ENCODE measurements around the gene PIGV. TPM values are rescaled to one million over a fixed set of nuclear protein-coding genes. Genes with fewer than 3 reads are reported as not detected.
A peak's percentile ranks its signal among the peaks of the same experiment; 100 is the strongest.

The PIGV gene
- total and polyA plus RNA-seq, 2 donors (not counting 1 experiment from before 2014, with no cell fraction given): 9.2 to 17.4 TPM

DNA sequence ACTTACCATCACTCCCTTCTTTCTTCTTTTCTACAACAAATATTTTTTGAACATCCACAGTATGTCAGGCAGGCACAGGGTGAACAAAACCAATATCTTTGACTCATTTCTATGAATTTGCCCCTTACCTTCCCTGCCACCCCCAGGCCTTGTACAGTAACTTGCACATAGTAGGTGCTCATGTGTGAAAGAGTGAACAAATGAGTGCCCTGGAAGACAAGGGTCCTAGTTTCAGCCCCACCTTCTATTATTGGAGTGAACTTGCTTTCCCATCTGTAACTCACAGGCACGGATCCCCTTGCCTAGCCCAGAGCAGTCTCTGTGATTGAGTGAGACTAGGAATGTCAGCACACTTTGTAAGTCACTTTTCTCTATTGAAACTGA is 51.6 kb downstream of the PIGV start:
- Mint-ChIP-seq H3K27ac (peak overlapping the region; percentile 86), H3K9me3 (ENCODE audit: insufficient read depth) (no peaks in the 10 kb centered on the region), H3K4me1 (peaks cover 21% of the 10 kb centered on the region), H3K4me3 (peak overlapping the region; percentile 50), H3K27me3 (no peaks in the 10 kb centered on the region)
- H3K9ac ChIP-seq (ENCODE audit: low read length): no peak overlapping the region
- peak overlapping the region; percentile 18 for H3K4me2 ChIP-seq (replicated peaks; ENCODE audit: low read depth, low read length, poor library complexity, severe bottlenecking)
- POLR2A ChIA-PET: interaction anchor here (0.6 to 0.9 kb wide), 2 partner anchors 18 to 27 kb away, joined by 4 to 7 read pairs; no protein-coding TSS in a partner anchor
- H3K4me1 ChIP-seq (ENCODE audit: control insufficient read depth in 2 of 2, insufficient read depth in 2 of 2, low read length in 2 of 2): peaks cover 15 to 18% of the 10 kb centered on the region in 2 donors
- peaks cover 11% of the 10 kb centered on the region for H3K79me2 ChIP-seq (ENCODE audit: control insufficient read depth, insufficient read depth, low read length)
- no peak overlapping the region for H2AFZ ChIP-seq (ENCODE audit: insufficient read depth, low read depth, low read length, poor library complexity, severe bottlenecking)
- intact Hi-C loops (cut with micrococcal nuclease): loop anchor here (1.0 kb wide), 1 partner anchor 19 kb away; no protein-coding TSS in a partner anchor
- WGBS (ENCODE audit: insufficient coverage): no CpG with 5 or more reads among the region's 1 CpG
- no peaks in the 10 kb centered on the region for H4K20me1 ChIP-seq (ENCODE audit: control insufficient read depth, insufficient read depth, low read length, poor library complexity, severe bottlenecking)
- CTCF ChIA-PET: interaction anchor here (0.6 to 10.2 kb wide), 12 partner anchors 8 to 298 kb away, joined by 3 to 153 read pairs (median 4); partner anchors contain the start of gene ZDHHC18
- H3K27ac ChIP-seq (ENCODE audit: low read length in 2 of 2): peak overlapping the region; percentile 66 to 87
- TF ChIP-seq, protein P1, sequence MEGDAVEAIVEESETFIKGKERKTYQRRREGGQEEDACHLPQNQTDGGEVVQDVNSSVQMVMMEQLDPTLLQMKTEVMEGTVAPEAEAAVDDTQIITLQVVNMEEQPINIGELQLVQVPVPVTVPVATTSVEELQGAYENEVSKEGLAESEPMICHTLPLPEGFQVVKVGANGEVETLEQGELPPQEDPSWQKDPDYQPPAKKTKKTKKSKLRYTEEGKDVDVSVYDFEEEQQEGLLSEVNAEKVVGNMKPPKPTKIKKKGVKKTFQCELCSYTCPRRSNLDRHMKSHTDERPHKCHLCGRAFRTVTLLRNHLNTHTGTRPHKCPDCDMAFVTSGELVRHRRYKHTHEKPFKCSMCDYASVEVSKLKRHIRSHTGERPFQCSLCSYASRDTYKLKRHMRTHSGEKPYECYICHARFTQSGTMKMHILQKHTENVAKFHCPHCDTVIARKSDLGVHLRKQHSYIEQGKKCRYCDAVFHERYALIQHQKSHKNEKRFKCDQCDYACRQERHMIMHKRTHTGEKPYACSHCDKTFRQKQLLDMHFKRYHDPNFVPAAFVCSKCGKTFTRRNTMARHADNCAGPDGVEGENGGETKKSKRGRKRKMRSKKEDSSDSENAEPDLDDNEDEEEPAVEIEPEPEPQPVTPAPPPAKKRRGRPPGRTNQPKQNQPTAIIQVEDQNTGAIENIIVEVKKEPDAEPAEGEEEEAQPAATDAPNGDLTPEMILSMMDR (IDR thresholded peaks at IDR 0.05): no peak
- TF ChIP-seq EZH2 (IDR thresholded peaks at IDR 0.05; ENCODE audit: borderline replicate concordance, insufficient read depth, low read depth, low read length, poor library complexity, severe bottlenecking): no peak
- H3K36me3 ChIP-seq (replicated peaks in 1 of 2; ENCODE audit: control extremely low read depth in 1 of 2, control insufficient read depth in 1 of 2, extremely low read depth in 1 of 2, insufficient read depth in 2 of 2, low read length in 1 of 2): peaks cover 8 to 28% of the 10 kb centered on the region in 2 experiments
- ATAC-seq (ENCODE audit: low read depth) (no peak), DNase-seq (no peak)
- no peak overlapping the region for H3K4me3 ChIP-seq (ENCODE audit: control extremely low read depth in 1 of 5, extremely low read depth in 1 of 5, insufficient read depth in 1 of 5, low read depth in 2 of 5, low read length in 4 of 5)
- H3K27me3 ChIP-seq (replicated peaks in 1 of 4; ENCODE audit: control extremely low read depth in 1 of 4, control insufficient read depth in 3 of 4, insufficient read depth in 4 of 4, low read length in 3 of 4): no peaks in the 10 kb centered on the region
- H3K9me3 ChIP-seq (ENCODE audit: control extremely low read depth in 1 of 3, control insufficient read depth in 2 of 3, insufficient read depth in 1 of 3, low read length in 2 of 3): no peaks in the 10 kb centered on the region

DNA sequence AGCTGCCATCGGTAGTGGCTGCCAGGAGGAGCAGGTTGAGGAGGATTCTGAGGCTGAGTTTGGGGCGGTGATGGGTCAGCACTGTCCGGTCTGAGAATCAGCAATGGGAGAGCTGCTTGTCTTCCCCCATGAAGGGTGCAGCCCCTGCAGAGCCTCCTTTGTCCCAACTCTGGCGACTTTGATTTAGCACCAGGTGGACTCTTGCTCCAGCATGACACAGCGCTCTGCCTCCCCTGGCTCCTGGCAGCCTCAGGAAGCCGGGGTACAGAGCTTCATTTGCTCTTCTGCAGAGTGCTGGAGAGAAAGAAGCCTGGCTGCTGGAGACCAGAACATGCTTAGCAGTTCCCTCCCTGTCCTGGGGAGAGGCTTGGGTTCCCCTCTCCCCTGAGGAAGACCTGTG is 52.0 kb downstream of the PIGV start:
- no peak for ATAC-seq (ENCODE audit: low read depth)
- no peaks in the 10 kb centered on the region for H4K20me1 ChIP-seq (ENCODE audit: control insufficient read depth, insufficient read depth, low read length, poor library complexity, severe bottlenecking)
- TF ChIP-seq, protein P1 (IDR thresholded peaks at IDR 0.05): no peak
- TF ChIP-seq EZH2 (IDR thresholded peaks at IDR 0.05; ENCODE audit: borderline replicate concordance, insufficient read depth, low read depth, low read length, poor library complexity, severe bottlenecking): no peak
- Mint-ChIP-seq H3K4me1 (peaks cover 16% of the 10 kb centered on the region), H3K9me3 (ENCODE audit: insufficient read depth) (no peaks in the 10 kb centered on the region), H3K4me3 (no peak overlapping the region), H3K27ac (no peak overlapping the region), H3K27me3 (no peaks in the 10 kb centered on the region)
- H3K36me3 ChIP-seq (replicated peaks in 1 of 2; ENCODE audit: control extremely low read depth in 1 of 2, control insufficient read depth in 1 of 2, extremely low read depth in 1 of 2, insufficient read depth in 2 of 2, low read length in 1 of 2): peaks cover 7 to 23% of the 10 kb centered on the region in 2 experiments
- 76% methylated on average over 6 of the region's 6 CpGs for WGBS (ENCODE audit: insufficient coverage)
- ChIA-PET POLR2A (no interaction called here), CTCF (interaction anchor here (1.0 to 10.2 kb wide), 5 partner anchors 8 to 31 kb away, joined by 3 to 153 read pairs (median 4); partner anchors contain the start of gene ZDHHC18)
- peak overlapping the region in 1 of 2 donors; percentile 87 for H3K27ac ChIP-seq (ENCODE audit: low read length in 2 of 2)
- intact Hi-C loops (cut with micrococcal nuclease): loop anchor here (1.0 kb wide), 1 partner anchor 19 kb away; no protein-coding TSS in a partner anchor
- DNase-seq: no peak
- no peaks in the 10 kb centered on the region for H3K27me3 ChIP-seq (replicated peaks in 1 of 4; ENCODE audit: control extremely low read depth in 1 of 4, control insufficient read depth in 3 of 4, insufficient read depth in 4 of 4, low read length in 3 of 4)
- no peak overlapping the region for H3K9ac ChIP-seq (ENCODE audit: low read length)
- no peaks in the 10 kb centered on the region for H3K9me3 ChIP-seq (ENCODE audit: control extremely low read depth in 1 of 3, control insufficient read depth in 2 of 3, insufficient read depth in 1 of 3, low read length in 2 of 3)
- peaks cover 12 to 15% of the 10 kb centered on the region in 2 donors for H3K4me1 ChIP-seq (ENCODE audit: control insufficient read depth in 2 of 2, insufficient read depth in 2 of 2, low read length in 2 of 2)
- no peak overlapping the region for H3K4me3 ChIP-seq (ENCODE audit: control extremely low read depth in 1 of 5, extremely low read depth in 1 of 5, insufficient read depth in 1 of 5, low read depth in 2 of 5, low read length in 4 of 5)
- peaks cover 7% of the 10 kb centered on the region for H3K79me2 ChIP-seq (ENCODE audit: control insufficient read depth, insufficient read depth, low read length)
- no peak overlapping the region for H3K4me2 ChIP-seq (replicated peaks; ENCODE audit: low read depth, low read length, poor library complexity, severe bottlenecking)
- H2AFZ ChIP-seq (ENCODE audit: insufficient read depth, low read depth, low read length, poor library complexity, severe bottlenecking): no peak overlapping the region
